ENCODE results near the gene RBAK.

- TF ChIP-seq TEAD4 (IDR thresholded peaks at IDR 0.05) (no peak), REST (IDR thresholded peaks at IDR 0.05; ENCODE audit: low read depth) (no peak), YY1 (IDR thresholded peaks at IDR 0.05; ENCODE audit: low read depth) (no peak), CEBPB (IDR thresholded peaks at IDR 0.05) (no peak), MAX (IDR thresholded peaks at IDR 0.05) (no peak), FOXM1 (IDR thresholded peaks at IDR 0.05; ENCODE audit: borderline replicate concordance, low read depth) (no peak), TAF1 (IDR thresholded peaks at IDR 0.05; ENCODE audit: low read depth) (no peak), EP300 (IDR thresholded peaks at IDR 0.05; ENCODE audit: borderline replicate concordance) (no peak), USF1 (IDR thresholded peaks at IDR 0.05) (no peak)
These were observed 10.4 kb upstream of the RBAK start for GRCh38 chr7:5035276-5035675.
